NT2/D1 (cell line): ENCODE measurements around the gene ABCA1.

Source experiments
- SUZ12 ChIP-seq: IDR thresholded peaks from 2 replicates; pipeline ENCODE4 v1.6.1; 2011; ENCODE audit not compliant: insufficient read length, insufficient read depth; ENCODE audit errors: extremely low read depth
- YY1 ChIP-seq: IDR thresholded peaks from 2 replicates; pipeline ENCODE4 v1.6.1; 2011; ENCODE audit not compliant: insufficient read length, insufficient read depth
- ZNF274 ChIP-seq: IDR thresholded peaks from 2 replicates; pipeline ENCODE4 v1.6.1; 2011; ENCODE audit warnings: mild to moderate bottlenecking, low read depth, low read length

DNA sequence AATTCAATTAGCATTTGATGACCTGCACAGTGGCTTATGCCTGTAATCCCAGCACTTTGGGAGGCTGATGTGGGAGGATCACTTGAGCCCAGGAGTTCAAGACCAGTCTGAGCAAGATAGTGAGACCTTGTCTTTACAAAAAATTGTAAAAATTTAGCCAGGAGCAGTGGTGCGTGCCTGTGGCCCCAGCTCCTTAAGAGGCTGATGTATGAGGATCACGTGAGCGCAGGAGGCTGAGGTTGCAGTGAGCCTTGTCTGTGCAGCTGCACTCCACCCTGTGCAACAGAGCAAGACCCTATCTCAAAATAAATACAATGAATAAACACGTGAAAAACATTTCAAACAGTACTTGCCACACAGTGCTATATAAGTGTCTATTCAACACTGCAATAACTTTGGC lies 4.2 kb downstream of the ABCA1 start:
- TF ChIP-seq ZNF274 (no peak), SUZ12 (no peak), YY1 (no peak)
